Keratinocyte (primary cell): ENCODE data around the gene TRIM28. TPM values are rescaled to one million over a fixed set of nuclear protein-coding genes. Genes with fewer than 3 reads are reported as not detected.

Experiments used
- DNase-seq: peaks from one replicate; pipeline ENCODE4 v3.0.0-alpha.2; 2011; ENCODE audit warnings: low read depth, missing footprints, low spot score
- FAIRE-seq: peaks from 2 replicates; lab custom pipeline; 2011; peaks lifted over from hg19 to GRCh38; lab: Jason Lieb, UNC
- H2AFZ ChIP-seq: 2 replicates; pipeline ENCODE4 v1.6.0; 2012; ENCODE audit warnings: low read length, control low read depth, inconsistent platforms; ENCODE audit not compliant: control insufficient read depth
- H3K27ac ChIP-seq: 2 replicates; pipeline ENCODE4 v1.5.1; 2011; ENCODE audit warnings: low read length; ENCODE audit not compliant: control insufficient read depth, insufficient read depth
- H3K27me3 ChIP-seq: 3 replicates; pipeline ENCODE4 v1.6.0; 2011; ENCODE audit warnings: low read length; ENCODE audit not compliant: control insufficient read depth, insufficient read depth; ENCODE audit errors: extremely low read depth
- H3K36me3 ChIP-seq, 2 experiments: 2 replicates in 1 of 2; 3 replicates in 1 of 2; pipeline ENCODE4 v1.5.1; 2011; ENCODE audit warnings: low read length in 2 of 2, mild to moderate bottlenecking in 1 of 2; ENCODE audit not compliant: control insufficient read depth in 2 of 2, insufficient read depth in 2 of 2; ENCODE audit errors: extremely low read depth in 1 of 2
- H3K4me1 ChIP-seq: 3 replicates; pipeline ENCODE4 v1.5.1; 2011; ENCODE audit warnings: low read length; ENCODE audit not compliant: control insufficient read depth, insufficient read depth; ENCODE audit errors: extremely low read depth
- H3K4me2 ChIP-seq: 3 replicates; pipeline ENCODE4 v1.6.0; 2011; ENCODE audit warnings: low read depth, low read length; ENCODE audit not compliant: control insufficient read depth, insufficient read depth; ENCODE audit errors: extremely low read depth
- H3K4me3 ChIP-seq, 3 experiments: fragments of 200-600 bp in 1 of 3; sonication (generic) in 1 of 3; 2 replicates in 2 of 3; 3 replicates in 1 of 3; pipeline ENCODE4 v1.5.1; 2011 to 2016; ENCODE audit warnings: low read length in 3 of 3, mild to moderate bottlenecking in 3 of 3, control low read depth in 2 of 3, inconsistent platforms in 1 of 3, low read depth in 1 of 3, mixed read lengths in 1 of 3, mixed run types in 1 of 3, moderate library complexity in 1 of 3; ENCODE audit not compliant: control insufficient read depth in 2 of 3, insufficient read depth in 2 of 3; ENCODE audit errors: extremely low read depth in 1 of 3
- H3K79me2 ChIP-seq: 2 replicates; pipeline ENCODE4 v1.6.0; 2012; ENCODE audit warnings: low read length; ENCODE audit not compliant: control insufficient read depth, insufficient read depth
- H3K9ac ChIP-seq: 3 replicates; pipeline ENCODE4 v1.6.0; 2011; ENCODE audit warnings: low read length; ENCODE audit not compliant: control insufficient read depth, insufficient read depth; ENCODE audit errors: extremely low read depth
- H3K9me1 ChIP-seq: 3 replicates; pipeline ENCODE4 v1.6.0; 2011; ENCODE audit warnings: low read length; ENCODE audit not compliant: control insufficient read depth, insufficient read depth; ENCODE audit errors: extremely low read depth
- H3K9me3 ChIP-seq: 2 replicates; pipeline ENCODE4 v1.5.1; 2012; ENCODE audit warnings: low read depth, low read length; ENCODE audit not compliant: control insufficient read depth
- H4K20me1 ChIP-seq: 3 replicates; pipeline ENCODE4 v1.6.0; 2011; ENCODE audit warnings: low read length; ENCODE audit not compliant: control insufficient read depth, insufficient read depth; ENCODE audit errors: extremely low read depth
- EZH2 ChIP-seq: IDR thresholded peaks from one replicate; pipeline ENCODE4 v1.6.1; 2012; ENCODE audit warnings: inconsistent platforms, mild to moderate bottlenecking, low read length, moderate library complexity
- dilution Hi-C: fragments of 300-500 bp; cut with MboI; formaldehyde crosslinking; loops from one replicate; pipeline ENCODE4 v1.7.0; 2020; ENCODE audit warnings: low sequenced_read_pairs; ENCODE audit not compliant: extremely low pct_ligation_motif_present
- polyA plus RNA-seq, 5 experiments: library from polyadenylated mRNA; depleted of rRNA in 3 of 5; stranded (reverse) in 3 of 5; stranded (forward) in 1 of 5; unstranded in 1 of 5; fragments of >200 nt; gene quantifications; 1 replicate in 1 of 5; 2 replicates in 3 of 5; 3 replicates in 1 of 5; pipeline versions ENCODE4 v1.2.1 to v1.2.3, GENCODE V29; 2011 to 2012; ENCODE audit warnings: missing spikeins in 2 of 5, low read depth in 1 of 5, low replicate concordance in 1 of 5
- TF ChIP-seq, protein P1 (sequence below), 3 experiments: IDR thresholded peaks in 1 of 3; conservative IDR thresholded peaks in 1 of 3; optimal IDR thresholded peaks in 1 of 3; 2 replicates in 2 of 3; 3 replicates in 1 of 3; pipeline versions ENCODE3 to v1.5.1; 2011; ENCODE audit warnings: low read length in 3 of 3, mild to moderate bottlenecking in 3 of 3, moderate library complexity in 2 of 3, control low read depth in 1 of 3, inconsistent platforms in 1 of 3; ENCODE audit not compliant: insufficient read depth in 2 of 3; ENCODE audit errors: extremely low read depth in 1 of 3

The TRIM28 gene
- polyA plus RNA-seq, 1 donor (not counting 4 experiments of a cell fraction or from before 2014, with no cell fraction given) = 290 TPM

DNA sequence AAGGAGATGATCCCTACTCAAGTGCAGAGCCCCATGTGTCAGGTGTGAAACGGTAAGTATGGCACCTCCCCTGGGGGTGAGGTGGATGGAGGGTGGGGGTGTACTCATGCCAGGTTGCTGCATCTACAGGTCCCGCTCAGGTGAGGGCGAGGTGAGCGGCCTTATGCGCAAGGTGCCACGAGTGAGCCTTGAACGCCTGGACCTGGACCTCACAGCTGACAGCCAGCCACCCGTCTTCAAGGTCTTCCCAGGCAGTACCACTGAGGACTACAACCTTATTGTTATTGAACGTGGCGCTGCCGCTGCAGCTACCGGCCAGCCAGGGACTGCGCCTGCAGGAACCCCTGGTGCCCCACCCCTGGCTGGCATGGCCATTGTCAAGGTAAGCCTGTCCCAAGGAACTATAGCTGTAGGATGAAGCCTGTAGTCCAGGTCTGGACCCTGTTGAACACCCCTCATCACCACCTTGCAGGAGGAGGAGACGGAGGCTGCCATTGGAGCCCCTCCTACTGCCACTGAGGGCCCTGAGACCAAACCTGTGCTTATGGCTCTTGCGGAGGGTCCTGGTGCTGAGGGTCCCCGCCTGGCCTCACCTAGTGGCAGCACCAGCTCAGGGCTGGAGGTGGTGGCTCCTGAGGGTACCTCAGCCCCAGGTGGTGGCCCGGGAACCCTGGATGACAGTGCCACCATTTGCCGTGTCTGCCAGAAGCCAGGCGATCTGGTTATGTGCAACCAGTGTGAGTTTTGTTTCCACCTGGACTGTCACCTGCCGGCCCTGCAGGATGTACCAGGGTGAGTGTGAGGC lies 5.2 kb downstream of the TRIM28 start:
- Histone ChIP-seq H3K36me3 (peaks cover 51 to 64% of the 10 kb centered on the region in 2 experiments), H3K4me1 (peaks cover 18% of the 10 kb centered on the region), H3K9ac (no peak overlapping the region), H3K79me2 (peaks cover 69% of the 10 kb centered on the region), H2AFZ (no peak overlapping the region), H4K20me1 (peaks cover 51% of the 10 kb centered on the region), H3K9me1 (peaks cover 9% of the 10 kb centered on the region), H3K27me3 (no peaks in the 10 kb centered on the region), H3K27ac (no peak overlapping the region), H3K4me3 (no peak overlapping the region), H3K9me3 (no peaks in the 10 kb centered on the region), H3K4me2 (no peak overlapping the region)
- TF ChIP-seq, protein P1, sequence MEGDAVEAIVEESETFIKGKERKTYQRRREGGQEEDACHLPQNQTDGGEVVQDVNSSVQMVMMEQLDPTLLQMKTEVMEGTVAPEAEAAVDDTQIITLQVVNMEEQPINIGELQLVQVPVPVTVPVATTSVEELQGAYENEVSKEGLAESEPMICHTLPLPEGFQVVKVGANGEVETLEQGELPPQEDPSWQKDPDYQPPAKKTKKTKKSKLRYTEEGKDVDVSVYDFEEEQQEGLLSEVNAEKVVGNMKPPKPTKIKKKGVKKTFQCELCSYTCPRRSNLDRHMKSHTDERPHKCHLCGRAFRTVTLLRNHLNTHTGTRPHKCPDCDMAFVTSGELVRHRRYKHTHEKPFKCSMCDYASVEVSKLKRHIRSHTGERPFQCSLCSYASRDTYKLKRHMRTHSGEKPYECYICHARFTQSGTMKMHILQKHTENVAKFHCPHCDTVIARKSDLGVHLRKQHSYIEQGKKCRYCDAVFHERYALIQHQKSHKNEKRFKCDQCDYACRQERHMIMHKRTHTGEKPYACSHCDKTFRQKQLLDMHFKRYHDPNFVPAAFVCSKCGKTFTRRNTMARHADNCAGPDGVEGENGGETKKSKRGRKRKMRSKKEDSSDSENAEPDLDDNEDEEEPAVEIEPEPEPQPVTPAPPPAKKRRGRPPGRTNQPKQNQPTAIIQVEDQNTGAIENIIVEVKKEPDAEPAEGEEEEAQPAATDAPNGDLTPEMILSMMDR (optimal IDR thresholded peaks at IDR 0.05 in 1 of 3, IDR thresholded peaks at IDR 0.05 in 1 of 3, conservative IDR thresholded peaks at IDR 0.05 in 1 of 3; ENCODE audit: extremely low read depth in 1 of 3, insufficient read depth in 2 of 3, low read length in 3 of 3) = no peak
- TF ChIP-seq EZH2 = no peak
- dilution Hi-C loops = no loop called here
- FAIRE-seq = no peak
- DNase-seq = no peak

DNA sequence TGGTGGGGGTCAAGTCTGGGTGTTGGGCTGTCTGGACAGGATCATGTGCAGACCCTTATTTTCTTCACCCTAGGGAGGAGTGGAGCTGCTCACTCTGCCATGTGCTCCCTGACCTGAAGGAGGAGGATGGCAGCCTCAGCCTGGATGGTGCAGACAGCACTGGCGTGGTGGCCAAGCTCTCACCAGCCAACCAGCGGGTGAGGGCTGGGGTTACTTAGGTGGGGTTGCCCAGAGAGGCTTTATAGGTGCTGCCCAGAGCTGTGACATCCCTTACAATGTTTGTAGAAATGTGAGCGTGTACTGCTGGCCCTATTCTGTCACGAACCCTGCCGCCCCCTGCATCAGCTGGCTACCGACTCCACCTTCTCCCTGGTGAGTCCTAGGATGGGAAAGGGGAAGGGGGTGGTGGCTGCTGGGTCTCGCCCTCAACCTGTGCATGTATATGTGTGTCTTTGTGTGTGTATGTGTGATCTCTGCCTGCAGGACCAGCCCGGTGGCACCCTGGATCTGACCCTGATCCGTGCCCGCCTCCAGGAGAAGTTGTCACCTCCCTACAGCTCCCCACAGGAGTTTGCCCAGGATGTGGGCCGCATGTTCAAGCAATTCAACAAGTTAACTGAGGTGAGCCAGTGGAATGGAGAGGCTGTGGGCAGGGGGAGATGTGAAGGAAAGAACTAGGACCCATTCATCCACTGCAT lies 5.9 kb downstream of the TRIM28 start:
- Histone ChIP-seq H3K9ac (no peak overlapping the region), H3K9me1 (peaks cover 9% of the 10 kb centered on the region), H2AFZ (no peak overlapping the region), H3K4me1 (peaks cover 21% of the 10 kb centered on the region), H3K4me3 (no peak overlapping the region), H3K9me3 (no peaks in the 10 kb centered on the region), H3K27ac (no peak overlapping the region), H3K36me3 (peaks cover 51 to 64% of the 10 kb centered on the region in 2 experiments), H4K20me1 (peaks cover 51% of the 10 kb centered on the region), H3K79me2 (peaks cover 73% of the 10 kb centered on the region), H3K4me2 (no peak overlapping the region), H3K27me3 (no peaks in the 10 kb centered on the region)
- DNase-seq = no peak
- dilution Hi-C loops = no loop called here
- TF ChIP-seq EZH2 = no peak
- TF ChIP-seq, protein P1 (optimal IDR thresholded peaks at IDR 0.05 in 1 of 3, IDR thresholded peaks at IDR 0.05 in 1 of 3, conservative IDR thresholded peaks at IDR 0.05 in 1 of 3; ENCODE audit: extremely low read depth in 1 of 3, insufficient read depth in 2 of 3, low read length in 3 of 3) = no peak
- no peak for FAIRE-seq
